ENCODE data around the gene PDZRN4. TPM values are rescaled to one million over a fixed set of nuclear protein-coding genes. Genes with fewer than 3 reads are reported as not detected.
A peak's percentile ranks its signal among the peaks of the same experiment; 100 is the strongest.

PDZRN4 gene
- polyA plus RNA-seq, 3 donors, result 5.0 to 7.6 (median 7.2) TPM

DNA sequence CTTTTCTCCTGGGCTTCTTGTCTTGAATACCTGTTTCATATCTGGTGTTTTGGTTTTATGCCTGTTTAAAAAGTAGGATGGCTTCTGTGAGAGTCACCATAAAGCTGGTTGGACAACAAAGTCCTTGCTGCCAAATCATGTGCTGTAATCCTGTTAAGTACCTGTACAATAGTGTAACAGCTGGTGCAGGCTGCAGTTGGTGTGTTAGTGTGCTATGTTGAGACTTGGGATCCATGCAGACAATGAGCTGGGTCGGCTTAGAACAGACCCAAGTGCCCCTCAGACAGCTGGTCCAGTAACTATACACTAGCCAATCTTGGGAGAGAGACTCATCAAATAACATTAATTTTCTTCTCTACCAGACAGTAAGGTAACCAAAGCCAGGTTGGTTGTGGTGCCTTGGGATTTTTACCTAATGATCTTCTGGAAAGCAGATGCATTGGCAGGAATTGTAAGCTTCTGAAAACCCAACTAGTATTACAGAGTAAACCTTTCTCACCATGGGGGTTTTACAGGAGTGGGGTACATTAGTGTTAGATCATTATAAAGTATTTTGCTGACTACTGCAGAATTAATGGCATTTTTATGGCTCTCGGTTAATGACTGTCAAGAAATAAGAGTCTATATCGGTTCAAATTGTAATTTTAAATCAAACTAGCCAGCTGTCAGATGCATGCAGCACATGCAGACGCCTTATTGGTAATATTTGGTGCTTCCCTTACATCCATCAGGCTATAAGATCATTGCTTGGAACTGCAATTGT is 231.2 kb downstream of the PDZRN4 start:
- DNase-seq (ENCODE audit: extremely low read depth in 1 of 11, low read depth in 9 of 11, low spot score in 4 of 11), result no peak

DNA sequence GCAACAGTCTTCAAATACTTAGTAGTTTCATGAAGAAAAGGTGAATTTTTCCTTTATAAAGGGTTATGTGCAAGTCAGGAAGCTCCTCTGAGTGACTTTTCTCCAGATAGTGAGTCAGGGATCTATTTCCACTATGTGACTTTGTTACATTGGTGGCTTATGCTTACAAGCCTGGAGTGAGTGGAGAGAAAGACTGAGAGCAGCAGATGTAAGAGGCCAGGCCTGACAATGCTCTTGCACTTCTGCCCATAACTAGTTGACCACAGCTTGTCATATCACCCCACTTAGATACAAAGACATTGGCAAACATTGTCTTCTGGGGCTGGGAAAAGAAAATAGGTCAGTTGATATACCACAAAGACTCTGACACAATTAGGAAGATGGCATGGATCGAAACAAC is 236.5 kb downstream of the PDZRN4 start:
- DNase-seq (ENCODE audit: extremely low read depth in 1 of 11, low read depth in 9 of 11, low spot score in 4 of 11), result no peak

DNA sequence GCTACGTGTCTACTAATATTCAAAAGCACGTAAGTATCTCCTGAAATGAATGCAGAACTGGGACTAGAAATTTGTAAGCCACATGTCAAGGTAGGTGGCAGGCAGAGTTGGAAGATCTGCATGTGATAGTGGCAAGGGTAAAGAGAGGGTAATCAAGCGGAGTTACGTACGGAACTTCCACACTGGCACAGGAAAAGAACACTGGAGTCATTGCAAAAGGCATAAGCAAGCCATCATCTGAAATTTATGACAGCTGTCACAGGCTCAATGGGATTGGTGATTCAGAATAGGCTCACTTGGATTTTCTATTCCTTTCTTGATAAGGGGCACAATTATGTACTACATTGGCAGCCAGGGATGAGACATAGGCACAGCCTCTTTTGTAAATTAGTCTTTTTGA is 245.3 kb downstream of the PDZRN4 start:
- no peak for DNase-seq (ENCODE audit: extremely low read depth in 1 of 11, low read depth in 9 of 11, low spot score in 4 of 11)

DNA sequence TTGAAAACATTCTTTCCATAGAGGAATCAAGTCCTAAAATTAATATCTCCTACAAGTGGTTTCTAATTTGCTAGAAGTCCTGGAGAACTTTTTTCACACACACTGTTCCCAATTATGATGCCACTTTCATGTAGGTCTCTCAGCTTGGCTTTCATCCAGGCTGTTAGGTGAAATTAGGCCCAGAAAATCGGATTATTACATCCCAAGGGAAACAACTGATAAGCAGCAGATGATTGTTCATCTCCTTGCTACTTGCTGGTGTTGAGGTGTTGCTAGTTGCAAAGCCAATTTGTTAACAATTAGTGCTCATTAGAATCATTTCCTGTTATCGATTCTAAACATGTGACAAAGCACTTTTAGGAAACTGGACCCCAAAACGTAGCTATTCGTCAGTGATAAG is 248.0 kb downstream of the PDZRN4 start:
- no peak for DNase-seq (ENCODE audit: extremely low read depth in 1 of 11, low read depth in 9 of 11, low spot score in 4 of 11)

DNA sequence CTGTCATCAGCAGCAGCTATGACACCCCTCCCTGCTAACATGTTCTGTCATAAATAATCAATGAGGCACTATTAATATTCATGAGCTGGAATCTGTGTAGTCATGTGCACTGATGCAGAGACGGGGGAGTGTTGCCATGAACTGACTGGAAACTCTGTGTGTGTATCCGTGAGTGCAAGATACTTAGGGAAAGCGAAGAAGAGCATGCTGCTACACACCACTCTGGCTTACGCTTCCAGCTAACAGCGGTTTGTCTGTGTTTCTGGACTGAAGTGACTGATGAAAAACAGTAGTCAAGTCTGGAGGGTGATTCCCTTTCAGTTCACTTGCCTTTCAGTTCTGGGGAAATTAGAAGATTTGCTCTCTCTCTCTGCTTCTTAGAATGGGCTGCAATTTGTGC is 249.4 kb downstream of the PDZRN4 start:
- peak in 8 of 11 donors; percentile 10 to 36 (median 25) for DNase-seq (ENCODE audit: extremely low read depth in 1 of 11, low read depth in 9 of 11, low spot score in 4 of 11)

DNA sequence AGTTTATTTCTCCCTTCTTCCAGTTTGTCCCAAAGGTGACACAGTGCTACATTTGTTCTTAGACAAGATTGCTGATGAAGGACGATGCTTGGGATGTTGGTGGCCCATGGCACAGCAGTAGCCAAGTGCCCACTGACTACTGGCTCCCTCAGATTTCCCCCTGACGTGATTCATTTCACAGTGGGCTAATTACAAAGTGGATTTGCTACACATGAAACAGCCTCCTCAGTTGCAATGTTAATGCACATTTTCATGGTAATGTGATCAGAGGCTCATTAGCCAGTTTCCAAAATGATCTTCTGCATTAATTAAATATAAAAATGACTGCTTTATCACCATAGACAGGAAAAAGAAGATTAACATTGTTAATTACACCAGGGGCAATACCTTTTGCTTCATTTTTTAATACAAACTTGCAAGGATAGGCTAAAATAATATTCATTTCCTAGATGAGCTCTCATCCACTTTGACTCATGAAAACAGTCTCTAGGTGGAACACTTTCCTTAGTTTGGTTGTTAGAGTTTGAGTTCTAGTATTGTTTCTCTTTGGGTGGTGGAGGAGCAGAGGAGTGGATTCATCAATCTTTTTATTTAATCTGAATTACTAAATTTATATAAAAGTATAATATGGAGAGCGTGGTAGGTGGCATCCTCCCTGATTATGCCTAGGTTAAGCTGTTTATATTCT is 250.9 kb downstream of the PDZRN4 start:
- no peak for DNase-seq (ENCODE audit: extremely low read depth in 1 of 11, low read depth in 9 of 11, low spot score in 4 of 11)

DNA sequence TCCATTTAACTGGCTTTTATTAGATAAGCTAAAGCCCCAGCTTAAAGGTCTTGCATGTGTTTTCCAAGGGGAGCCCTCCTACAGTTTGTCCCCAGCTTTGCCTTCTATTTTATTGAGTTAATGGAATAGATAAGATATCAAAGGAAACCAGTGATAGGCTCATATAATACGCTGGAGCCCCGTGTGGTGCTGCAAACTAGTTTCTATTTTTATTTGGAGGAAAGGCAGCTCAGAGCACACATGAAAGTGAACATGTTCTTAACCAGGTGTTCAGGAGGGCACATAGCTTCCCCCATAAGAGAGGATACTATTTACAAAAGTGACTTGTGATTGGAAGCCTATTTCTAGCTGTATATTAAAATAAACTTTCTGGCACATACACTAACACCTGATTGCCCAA is 251.7 kb downstream of the PDZRN4 start:
- DNase-seq (ENCODE audit: extremely low read depth in 1 of 11, low read depth in 9 of 11, low spot score in 4 of 11), result no peak

DNA sequence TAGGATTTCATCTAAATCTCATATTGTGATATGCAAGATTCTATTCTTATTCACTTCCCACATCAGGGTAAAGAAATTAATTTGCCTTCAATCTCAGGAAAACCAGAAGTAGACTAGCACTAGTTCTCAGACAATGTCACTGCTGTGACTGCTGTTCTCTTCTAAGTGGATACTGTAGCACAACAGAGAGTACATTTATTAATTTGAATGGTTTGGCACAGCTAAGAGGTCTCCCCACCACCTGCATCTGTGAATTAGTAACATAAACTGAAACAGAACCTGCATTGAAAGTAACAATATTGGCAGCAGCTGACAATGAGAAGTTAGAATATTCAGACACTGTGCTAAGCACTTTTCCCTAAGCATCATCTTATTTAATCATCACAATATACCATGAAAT is 253.1 kb downstream of the PDZRN4 start:
- DNase-seq (ENCODE audit: extremely low read depth in 1 of 11, low read depth in 9 of 11, low spot score in 4 of 11), result no peak

DNA sequence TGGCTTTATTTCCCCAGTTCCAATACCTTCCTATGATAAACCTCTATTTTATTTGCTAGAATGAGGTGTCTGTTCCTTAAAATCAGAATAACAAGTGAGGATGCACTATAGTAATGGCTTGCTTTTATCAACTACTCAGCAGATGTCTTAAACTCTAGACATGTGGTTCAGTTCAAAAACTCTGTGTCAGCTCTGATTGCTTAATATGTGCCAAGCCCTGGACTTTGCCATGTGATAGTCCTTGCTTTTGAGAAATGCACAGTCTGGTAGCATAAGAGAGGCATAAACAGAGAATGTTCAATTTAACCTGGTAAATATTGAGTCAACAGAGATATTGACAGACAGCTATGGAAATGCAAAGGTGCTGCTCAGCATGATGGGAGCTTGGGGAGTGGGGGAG is 254.8 kb downstream of the PDZRN4 start:
- no peak for DNase-seq (ENCODE audit: extremely low read depth in 1 of 11, low read depth in 9 of 11, low spot score in 4 of 11)

DNA sequence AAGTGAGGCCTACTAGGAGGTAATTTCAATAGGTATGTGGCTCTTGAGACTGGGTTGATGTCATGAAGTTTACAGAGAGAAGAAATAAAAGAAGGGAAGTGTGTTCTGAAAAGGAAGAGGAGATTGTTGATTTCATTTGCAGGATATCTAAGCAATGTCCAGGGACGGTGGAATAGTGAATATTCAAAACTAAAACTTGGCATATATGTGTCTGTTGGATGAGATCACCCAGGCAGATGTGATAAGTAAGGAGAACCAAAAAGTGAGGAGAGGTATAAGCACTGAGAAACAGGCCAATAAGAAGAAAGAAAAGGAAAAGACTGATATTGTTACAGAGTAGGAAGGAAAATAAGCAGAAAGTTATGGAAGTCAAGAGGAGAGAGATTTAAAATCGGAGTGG is 255.6 kb downstream of the PDZRN4 start:
- DNase-seq (ENCODE audit: extremely low read depth in 1 of 11, low read depth in 9 of 11, low spot score in 4 of 11), result no peak

DNA sequence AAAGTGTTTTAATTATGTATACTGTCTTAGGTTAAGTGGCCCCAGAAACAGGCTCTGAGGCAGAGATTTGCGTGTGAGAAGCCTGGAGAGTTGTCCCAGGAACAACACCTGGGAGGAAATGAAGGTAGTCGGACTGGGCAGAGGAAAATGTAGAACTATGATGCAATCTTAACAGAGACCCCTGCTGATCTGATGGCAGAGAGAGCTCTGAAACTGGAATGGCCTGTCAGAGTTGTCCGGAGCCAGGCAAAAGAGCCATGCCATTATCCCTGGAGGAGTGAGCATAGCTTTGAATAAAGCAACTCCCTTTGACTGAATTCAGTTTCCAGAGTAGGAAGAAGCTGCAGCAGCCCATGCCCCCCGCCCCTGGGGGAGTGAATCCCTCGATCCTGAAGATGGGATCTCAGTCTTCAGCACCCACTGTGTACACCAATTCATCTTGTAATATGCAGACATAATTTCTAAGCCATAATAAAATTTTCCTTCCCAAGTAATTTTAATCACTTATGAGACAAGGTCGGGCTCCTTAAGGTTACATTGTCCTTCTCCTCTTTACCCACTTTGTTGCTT is 264.8 kb downstream of the PDZRN4 start:
- DNase-seq (ENCODE audit: extremely low read depth in 1 of 11, low read depth in 9 of 11, low spot score in 4 of 11), result no peak

DNA sequence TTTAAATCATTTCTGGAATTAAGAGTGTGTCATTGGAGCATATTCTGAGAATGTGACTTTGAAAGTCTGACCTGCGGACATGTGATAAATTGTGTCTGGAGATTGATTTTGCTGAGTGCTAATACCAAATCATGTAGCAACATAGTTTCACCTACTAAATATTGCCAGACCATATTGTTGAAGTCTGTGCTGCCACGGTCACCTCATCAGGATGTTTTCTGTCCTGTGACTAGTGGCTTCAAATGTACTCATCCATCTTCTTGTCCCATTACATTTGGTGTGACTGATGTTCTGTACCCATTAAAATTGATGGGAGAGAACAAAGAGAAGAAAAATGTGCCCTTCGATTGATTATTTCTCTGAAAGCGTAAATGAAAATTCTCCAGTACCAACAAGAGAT is 265.3 kb downstream of the PDZRN4 start:
- no peak for DNase-seq (ENCODE audit: extremely low read depth in 1 of 11, low read depth in 9 of 11, low spot score in 4 of 11)

DNA sequence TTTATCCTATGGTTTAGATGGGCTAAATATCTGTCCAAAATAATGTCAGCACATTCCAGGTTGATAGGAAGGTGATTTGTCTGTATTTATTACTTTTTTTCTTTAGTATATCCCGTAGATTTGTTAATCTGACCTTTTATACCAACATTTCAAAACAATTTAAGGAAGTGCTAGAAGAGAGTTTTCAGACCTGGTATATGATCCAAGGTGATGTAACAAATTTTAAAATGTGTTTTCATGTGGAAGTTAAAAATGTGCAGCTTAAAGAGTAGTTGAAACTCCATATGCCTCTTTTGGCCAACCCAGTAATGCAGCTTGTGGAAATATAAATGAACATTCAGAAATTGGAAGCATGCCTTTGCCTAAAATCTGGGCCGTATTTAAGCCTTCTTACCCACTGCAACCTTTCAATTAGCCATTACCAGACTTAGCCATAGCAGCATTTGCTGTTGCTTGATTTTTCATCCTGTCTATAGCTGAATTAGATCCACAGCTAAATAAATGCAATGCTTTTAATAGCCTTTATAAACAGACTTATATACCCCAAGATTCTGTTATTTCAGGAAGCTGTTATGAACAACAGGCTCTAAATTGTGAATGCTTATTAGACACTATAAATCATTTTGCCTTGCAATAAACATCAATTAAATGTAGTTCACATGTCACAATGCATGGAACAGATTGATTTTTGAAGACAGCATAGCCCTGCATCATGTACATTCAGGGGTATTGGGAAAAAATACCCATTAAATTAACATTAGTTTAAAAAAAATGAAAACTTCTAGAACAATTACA is 271.2 kb downstream of the PDZRN4 start:
- DNase-seq (ENCODE audit: extremely low read depth in 1 of 11, low read depth in 9 of 11, low spot score in 4 of 11), result no peak

DNA sequence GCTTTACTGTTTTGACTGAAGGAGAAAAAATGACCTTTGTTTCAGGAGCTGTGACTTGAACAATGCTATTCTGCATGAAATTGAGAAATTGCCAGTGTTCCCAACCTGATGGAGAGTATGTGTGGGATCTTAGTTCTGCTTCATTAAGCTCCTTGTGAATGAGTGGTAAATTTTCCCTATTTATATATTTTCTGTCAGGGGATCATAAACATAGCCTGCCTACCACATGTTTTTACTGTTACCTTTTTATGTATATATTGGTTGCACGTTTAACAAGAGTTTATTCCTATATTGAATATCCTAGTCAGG is 271.7 kb downstream of the PDZRN4 start:
- no peak for DNase-seq (ENCODE audit: extremely low read depth in 1 of 11, low read depth in 9 of 11, low spot score in 4 of 11)

DNA sequence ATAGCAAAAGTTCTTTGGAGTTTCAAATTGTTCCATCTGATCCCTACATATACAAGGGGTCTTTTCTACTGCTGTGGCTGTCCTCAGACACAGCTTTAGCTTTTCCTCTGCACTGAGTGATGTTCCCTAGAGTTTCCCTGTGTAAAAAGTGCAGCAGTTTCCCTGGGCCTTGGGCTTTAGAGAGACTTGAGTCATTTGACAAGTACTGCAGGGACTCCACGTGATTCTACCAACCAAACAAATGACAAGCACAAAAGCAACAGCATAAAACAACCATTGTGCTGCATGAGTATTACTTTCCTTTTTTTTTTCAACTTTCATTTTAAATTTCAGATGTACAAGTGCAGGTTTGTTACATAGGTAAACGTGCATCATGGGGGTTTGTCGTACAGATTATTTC is 272.8 kb downstream of the PDZRN4 start:
- DNase-seq (ENCODE audit: extremely low read depth in 1 of 11, low read depth in 9 of 11, low spot score in 4 of 11), result no peak

DNA sequence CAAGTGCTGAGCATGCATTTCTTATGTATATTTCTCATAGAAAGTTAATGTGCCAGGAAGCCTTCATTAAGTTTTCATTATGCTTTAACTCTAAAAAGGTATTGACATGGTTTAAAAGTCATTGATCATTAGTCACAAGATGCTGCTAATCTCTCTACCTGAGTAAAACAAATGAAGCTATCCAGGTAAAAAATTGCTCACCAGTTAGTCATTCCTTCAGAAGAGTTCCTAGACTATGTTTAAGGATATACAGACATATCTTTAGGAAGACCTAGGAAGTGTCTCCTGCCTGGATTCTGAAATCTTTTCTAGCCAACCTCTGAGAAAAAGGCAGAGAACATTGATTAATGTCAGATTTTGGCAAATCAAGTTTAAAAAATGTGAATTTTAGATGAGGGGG is 274.2 kb downstream of the PDZRN4 start:
- DNase-seq (ENCODE audit: extremely low read depth in 1 of 11, low read depth in 9 of 11, low spot score in 4 of 11), result no peak

DNA sequence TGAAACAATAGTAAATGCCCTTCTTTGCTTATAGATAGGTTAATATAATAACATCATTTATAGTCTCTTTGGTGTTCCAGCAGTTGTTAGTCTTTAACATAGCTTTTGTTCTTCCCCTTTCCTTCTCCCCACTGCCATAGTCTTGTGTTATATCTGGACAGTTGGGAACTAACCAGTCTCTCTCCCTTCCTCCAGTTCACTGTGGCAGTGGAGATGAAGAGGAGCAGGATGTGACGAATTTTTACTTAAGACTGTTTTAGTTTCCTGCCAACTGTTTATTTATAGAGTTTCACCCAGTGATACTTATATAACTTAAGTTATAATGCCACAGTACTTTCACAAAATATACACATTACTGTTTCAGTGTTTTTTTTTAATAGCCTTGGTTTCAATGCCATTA is 277.4 kb downstream of the PDZRN4 start:
- DNase-seq (ENCODE audit: extremely low read depth in 1 of 11, low read depth in 9 of 11, low spot score in 4 of 11), result no peak

DNA sequence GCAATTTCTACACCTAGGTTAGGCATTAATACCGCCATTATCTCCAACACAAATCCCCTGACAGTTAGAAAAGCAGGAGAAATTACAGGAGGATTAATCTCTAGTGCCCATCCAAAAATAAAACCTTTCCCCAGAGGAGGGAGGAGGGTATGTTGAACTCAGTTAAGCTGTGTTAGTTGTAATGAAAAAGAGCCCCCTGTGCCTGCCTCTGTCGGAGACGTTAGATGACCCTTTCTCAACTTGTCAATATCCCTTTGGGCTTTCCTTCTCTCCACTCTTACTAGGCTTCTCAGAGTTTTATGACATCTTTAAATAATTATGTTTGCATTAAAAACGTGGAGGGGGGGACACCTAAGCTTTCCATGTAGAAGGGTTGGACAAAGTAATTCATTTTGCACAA is 278.2 kb downstream of the PDZRN4 start:
- DNase-seq (ENCODE audit: extremely low read depth in 1 of 11, low read depth in 9 of 11, low spot score in 4 of 11), result no peak

DNA sequence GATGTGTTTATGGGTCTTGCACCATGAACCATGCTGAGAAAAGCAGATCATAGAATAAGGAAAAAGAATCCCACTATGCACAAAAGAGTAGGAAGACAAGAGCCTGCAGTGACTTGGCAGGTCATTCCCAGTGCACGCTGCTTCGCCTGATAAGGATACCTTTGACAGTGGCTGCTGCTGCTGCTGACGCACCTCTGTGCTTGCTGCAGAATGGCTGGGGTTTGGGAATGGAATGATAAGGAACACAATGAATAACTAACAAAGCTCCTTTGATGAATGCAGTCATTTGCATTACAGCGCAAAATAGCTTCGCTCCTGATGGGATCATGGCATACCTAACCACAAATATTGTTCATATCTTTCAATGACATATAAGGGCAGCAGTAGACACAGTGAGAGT is 278.7 kb downstream of the PDZRN4 start:
- no peak for DNase-seq (ENCODE audit: extremely low read depth in 1 of 11, low read depth in 9 of 11, low spot score in 4 of 11)

All from renal cortex interstitium (tissue), 11 donors.